HG02852 (cell line): ENCODE data around the gene PIK3CA.
"Not testable (repeated sequence)": the region's sequence is repeated elsewhere in the genome, so short reads cannot be mapped to it uniquely, and the experiment has no call there.

ENCODE experiments used
- ATAC-seq: cut with Tn5 transposase; IDR thresholded peaks from one replicate; pipeline ENCODE4 v1.9.1; 2021; ENCODE audit warnings: mild to moderate bottlenecking, moderate library complexity; ENCODE audit not compliant: unreplicated experiment

Gene PIK3CA

DNA sequence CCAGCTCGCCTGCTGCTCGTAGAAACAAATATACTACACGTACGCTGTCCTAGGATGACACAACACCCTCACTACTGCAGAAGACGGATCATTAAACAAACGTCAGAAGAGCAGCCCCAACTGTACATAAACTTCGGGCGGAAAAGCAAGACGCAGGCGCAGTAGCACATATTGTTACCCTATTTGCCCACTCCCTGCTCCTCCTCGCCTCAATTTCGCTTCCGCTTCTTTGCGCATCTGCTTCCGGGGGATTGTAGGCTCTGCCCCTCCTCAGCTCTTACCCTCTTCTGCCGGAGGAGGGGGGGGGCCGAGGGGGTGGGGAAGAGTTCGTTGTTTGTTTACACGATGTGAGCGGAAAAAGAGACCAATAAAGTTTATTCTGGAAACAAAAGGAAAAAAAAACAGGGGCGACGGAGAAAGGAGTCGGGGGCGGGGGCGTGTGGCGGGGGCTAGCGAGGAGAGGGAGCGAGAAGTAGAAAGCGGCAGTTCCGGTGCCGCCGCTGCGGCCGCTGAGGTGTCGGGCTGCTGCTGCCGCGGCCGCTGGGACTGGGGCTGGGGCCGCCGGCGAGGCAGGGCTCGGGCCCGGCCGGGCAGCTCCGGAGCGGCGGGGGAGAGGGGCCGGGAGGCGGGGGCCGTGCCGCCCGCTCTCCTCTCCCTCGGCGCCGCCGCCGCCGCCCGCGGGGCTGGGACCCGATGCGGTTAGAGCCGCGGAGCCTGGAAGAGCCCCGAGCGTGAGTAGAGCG, at the start of gene PIK3CA:
PIK3CA (plus strand) TSS at position 485 of the 743 bp plus-strand sequence. CDS start 50,469 bp downstream, outside the sequence.
- ATAC-seq = peak; percentile 73

DNA sequence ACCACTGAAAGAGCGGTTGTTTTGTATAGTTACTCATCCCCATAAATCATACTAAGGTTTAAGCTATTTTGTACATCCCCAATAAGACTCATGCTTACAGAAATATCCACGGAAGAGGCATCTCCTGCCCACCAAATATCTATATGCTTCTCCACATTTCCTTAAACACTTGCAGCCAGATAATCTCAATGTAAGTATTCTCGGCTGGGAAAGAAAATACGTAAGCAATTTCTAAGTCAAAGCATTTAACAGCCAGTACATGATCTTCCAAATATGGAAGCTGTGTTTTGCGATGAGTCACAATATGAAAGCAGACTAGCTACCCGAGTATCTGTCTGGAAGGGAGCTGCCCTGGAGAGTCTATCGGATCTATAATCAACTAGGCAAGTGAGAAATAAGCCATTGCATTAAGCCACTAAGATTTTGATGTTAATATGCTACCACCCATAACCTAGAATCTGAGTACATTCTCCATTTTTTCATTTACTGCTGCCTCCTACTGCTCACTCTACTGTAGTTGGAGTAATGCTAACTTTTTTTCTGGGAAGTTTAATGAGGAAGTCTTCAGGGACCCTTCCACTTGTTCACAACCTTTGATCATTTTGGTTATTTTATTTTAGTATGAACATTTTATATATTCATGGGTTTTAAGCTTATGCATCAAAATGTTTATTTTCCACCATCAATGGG, 49.6 kb upstream of the PIK3CA start:
- ATAC-seq = no peak

DNA sequence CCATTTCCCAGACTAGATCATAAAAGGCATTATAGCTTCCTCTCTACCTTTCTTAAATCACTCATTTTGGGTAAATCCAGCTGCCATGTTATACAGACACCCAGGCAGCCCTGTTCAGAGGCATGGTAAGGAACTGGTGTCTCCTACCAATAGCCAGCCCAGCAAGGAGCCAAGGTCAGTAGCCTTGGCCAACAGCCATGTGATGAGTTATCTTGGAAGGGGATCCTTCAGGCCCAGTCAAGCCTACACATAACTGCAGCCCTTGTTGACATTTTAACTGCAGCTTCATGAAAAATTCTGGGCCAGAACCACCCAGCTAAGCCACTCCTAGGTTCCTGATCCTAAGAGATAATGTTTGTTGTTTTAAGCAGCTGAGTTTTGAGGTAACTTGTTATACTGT, 47.5 kb upstream of the PIK3CA start:
- no peak for ATAC-seq

DNA sequence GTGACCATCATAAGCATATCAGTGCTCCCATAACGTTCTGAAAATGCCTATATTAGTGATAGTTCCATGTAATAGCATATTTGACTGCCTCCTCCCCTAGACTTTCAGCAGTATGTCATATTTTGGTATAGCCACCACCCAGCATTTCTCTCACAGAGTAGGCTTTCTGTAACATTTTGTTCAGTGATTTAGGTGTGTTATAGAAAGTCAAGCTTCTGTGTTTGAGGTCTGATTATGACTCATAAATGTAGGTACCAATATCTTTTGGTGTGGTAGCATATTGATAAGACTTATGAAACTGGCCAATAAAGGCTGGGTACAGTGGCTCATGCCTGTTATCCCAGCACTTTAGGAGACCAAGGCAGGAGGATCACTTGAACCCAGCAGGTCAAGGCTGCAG, 42.3 kb upstream of the PIK3CA start:
- no peak for ATAC-seq

DNA sequence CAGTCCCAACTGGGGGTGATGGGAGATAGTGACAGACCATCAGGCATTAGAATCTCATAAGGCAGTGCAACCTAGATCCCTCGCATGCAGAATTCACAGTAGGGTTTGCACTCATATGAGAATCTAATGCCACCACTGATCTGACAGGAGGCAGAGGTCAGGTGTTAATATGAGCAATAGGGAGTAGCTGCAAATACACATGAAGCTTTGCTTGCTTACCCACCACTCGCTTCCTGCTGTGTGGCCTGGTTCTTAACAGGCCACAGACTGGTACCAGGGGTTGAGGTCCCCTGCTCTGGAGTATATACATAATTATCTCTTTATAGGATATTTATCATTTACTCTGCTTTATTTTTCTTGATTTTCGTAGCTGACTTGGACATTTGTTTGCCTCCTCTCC, 40.5 kb upstream of the PIK3CA start:
- ATAC-seq = no peak

DNA sequence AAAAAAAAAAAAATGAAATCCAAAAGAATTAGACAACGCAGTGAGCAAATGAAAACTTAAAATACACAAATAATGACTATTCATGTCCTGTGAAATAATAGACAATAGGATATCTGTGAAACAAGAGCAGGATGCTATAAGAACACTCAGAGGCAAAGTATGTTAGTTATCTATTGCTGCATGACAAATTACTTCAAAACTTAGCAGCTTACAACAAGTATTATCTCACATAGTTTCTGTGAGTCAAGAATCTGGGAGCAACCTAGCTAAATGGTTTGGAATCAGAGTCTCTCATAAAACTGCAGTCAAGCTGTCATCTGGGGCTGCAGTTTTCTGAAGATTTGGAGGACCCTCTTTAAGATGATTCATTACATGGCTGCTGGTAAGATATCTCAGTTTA, 40.1 kb upstream of the PIK3CA start:
- no peak for ATAC-seq

DNA sequence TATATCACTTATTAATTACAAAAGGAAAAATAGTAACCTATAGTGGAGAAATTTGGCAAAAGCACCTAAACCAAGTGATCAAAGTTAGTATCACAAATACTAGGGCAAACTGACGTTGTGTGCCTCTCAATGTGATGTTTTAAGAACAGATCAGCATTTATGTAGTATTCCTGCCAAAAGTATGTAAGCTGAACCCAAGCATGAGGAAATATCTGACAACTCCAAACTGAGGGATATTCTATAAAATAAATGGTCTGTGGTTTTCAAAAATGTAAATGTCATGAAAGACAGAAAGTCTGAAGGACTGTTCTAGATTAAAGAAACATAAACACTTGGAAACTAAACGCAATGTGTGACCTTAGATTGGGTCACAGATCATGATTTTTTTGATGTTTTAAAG, 34.3 kb upstream of the PIK3CA start:
- ATAC-seq = no peak

DNA sequence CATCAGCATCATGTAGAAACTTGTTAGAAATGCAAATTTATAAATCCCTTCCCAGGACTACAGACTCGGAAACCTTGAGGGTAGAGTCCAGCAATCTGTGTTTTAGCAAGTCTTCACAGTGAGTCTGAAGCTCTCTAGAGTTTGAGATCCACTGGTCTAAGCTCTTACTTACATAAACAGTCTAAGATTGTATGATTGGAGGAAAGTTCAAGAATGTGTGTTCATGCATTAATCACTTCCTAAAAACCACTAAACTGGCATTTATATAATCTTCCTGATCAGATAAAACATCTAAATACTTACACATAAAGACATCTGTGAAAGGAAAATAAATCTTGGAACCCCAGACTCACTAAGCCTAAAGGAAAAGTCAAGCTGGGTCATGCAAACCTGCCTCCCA, 32.7 kb upstream of the PIK3CA start:
- not testable (repeated sequence) for ATAC-seq

DNA sequence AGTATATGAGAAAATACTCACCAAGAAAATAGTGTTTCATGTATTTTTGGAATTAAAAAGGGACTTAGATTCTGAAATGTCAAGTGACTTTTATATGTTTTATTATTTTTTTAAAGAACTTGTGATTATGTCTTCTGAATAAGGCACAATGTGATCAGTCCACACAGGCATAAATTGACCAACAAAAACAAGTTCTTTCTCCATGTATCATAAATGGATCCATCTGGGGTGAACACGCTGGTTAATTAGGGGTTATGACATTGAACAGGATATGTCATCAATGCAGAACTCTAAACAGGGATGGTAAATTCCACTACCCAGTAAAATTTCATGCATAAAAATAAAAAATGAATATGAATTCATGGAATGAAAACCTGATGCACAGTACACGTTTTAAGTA, 31.3 kb upstream of the PIK3CA start:
- ATAC-seq = no peak

DNA sequence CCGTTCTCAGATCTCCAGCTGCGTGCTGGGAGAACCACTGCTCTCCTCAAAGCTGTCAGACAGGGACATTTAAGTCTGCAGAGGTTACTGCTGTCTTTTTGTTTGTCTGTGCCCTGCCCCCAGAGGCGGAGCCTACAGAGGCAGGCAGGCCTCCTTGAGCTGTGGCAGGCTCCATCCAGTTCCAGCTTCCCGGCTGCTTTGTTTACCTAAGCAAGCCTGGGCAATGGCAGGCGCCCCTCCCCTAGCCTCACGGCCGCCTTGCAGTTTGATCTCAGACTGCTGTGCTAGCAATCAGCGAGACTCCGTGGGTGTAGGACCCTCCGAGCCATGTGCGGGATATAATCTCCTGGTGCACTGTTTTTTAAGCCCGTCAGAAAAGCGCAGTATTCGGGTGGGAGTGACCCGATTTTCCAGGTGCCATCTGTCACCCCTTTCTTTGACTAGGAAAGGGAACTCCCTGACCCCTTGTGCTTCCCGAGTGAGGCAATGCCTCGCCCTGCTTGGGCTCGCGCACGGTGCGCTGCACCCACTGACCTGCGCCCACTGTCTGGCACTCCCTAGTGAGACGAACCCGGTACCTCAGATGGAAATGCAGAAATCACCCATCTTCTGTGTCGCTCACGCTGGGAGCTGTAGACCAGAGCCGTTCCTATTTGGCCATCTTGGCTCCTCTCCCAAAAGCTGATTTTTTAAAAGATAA, 15.8 kb upstream of the PIK3CA start:
- ATAC-seq = not testable (repeated sequence)

DNA sequence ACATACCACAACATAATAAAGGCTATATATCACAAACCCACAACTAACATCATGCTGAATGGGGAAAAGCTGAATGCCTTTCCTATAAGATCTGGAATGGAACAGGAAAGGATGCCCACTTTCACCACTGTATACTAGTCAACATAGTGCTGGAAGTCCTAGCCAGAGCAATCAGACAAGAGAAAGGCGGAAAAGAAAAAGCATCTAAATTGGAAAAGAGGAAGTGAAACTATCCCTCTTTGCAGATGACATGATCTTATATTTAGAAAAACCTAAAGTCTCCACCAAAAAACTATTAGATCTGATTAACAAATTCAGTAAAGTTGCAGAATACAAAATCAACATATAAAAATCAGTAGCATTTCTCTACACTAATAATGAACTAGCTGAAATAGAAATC, 14.6 kb upstream of the PIK3CA start:
- ATAC-seq = no peak

DNA sequence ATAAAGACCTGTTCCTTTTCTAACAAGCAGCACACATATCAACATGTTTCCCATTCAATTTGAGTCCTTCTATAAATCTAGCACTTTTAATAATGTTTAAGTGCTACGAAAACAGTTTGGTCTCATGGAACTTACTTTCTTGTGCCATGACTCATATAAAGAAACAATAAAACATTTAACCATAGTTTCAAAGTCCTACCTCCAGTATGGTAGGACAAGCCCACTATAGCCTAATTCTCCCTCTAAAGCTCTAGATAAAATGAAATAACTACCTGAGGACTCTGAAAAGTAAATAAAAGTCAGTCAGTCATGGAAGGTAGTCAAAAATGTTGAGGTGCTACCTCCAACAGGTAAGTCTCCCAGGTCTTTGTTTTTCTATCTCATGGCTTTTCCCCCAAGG, 12.0 kb upstream of the PIK3CA start:
- ATAC-seq = no peak

DNA sequence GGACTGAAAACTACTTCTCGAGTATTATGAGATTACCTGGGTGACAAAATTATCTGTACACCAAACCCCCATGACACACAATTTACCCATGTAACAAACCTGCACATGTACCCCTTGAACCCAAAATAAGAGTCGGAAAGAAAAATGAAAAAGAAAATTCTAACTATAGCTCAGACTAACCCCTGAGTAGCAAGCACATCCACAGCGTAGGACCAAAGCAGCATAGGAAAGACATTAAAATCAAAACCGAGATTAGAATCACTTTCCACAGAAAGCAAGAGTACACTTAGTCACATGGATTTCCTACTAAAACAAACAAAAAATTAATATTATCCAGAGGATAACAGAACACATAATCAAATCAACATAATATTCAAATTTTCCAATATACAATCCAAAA, 6.3 kb upstream of the PIK3CA start:
- no peak for ATAC-seq

DNA sequence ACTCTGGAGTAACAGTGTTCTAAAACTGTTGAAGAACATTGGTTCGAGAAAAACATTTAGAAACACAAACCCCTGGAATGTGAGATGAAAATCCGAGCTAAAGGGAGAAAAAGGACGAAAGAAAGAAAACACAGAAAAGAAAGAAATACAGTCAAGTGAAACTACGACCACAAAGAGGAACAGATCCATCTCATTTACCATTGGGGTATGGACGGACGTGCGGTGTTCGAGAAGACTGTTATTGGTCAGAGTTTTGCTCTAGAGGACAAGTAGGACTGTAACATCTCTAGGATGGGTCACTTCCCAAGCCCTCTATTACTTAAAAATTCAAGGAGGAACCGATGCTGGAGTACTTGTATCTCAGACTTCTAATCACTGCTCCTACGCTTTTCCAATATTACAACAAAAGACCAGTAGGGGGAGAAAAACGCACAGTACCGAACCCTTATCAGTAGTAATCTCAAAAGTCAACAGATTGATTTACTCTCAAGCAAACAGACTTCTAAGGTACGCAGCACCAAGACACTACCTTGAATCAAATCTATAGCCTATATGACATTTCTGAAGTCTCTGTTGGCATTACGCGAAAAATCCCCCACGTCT, 1.1 kb upstream of the PIK3CA start:
- ATAC-seq = peak; percentile 20

DNA sequence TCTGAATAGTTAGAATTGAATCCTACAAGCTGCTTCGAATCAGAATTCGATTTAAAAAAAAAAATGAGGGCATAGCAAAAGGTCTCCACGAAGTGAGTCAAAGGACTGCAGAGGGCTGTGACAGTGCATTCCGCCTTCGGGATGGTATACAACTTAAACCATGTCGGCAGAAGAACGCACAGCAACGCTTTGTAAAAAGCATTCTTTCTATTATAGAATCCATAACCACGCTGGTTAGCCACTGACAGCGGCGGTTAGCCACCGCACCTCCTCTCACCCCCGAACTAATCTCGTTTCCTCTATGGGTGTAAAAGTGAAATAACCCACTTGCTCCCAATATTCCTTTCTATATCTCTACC, 664 bp upstream of the PIK3CA start:
- peak; percentile 35 for ATAC-seq

DNA sequence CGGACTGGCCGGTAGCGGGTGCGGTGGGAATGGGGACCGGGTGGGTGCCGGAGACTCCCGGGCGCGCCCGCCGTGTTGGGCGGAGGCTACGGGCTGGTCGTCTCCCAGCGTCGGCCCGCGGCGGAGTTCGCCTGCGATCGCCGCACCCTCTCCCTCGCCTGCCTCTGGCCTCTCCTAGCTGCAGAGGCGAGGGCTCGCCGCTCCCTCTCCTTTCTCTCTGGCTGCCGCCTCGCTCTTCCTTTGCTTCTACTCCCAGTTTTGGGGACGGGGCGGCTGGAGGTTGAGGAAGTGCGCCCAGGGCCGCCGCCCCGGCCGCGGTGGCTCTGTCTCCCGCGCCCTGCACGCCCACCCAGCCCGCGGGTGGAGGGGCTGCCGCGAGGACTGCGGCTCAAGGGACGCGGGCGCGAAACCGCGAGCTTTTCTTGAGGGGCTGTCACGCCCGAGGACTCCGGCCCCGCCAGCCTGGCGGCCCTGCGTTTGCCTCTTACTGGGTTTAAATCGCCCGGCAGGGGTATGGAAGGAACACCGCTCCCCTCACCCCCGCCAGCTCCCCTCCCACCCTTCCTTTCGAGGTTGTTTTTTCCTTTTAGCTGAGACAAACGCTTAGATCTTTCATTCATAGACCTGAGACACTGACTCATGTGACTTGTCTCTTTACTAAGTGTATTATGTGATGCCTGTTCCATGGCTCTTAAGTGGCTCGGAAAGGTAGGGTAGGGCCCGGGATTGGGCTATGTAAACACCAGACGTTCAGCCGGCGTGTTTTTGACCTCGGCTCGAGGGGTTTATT, 654 bp downstream of the PIK3CA start:
- ATAC-seq = peak; percentile 10

DNA sequence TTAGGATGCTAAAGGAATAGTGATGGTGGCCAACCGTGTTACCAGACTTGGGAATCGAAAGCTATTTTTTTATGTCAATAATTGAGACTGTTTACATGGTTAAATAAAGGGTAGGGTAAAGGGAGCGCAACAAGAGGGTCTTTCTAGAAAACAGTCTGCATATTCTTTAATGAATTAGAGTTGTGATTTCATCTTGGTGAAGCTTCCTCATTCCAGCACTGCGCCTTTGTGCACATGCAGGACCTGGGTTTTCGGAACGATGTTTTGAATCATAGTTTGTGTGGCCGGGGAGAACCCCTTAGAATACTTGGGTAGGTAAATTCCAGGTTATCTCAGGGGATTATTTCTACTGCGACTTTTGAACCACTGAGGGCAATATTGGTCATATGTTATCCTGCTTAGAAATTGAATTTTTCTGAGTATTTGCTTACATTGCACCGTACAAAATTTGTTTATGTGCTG, 1.3 kb downstream of the PIK3CA start:
- ATAC-seq = peak; percentile 26

DNA sequence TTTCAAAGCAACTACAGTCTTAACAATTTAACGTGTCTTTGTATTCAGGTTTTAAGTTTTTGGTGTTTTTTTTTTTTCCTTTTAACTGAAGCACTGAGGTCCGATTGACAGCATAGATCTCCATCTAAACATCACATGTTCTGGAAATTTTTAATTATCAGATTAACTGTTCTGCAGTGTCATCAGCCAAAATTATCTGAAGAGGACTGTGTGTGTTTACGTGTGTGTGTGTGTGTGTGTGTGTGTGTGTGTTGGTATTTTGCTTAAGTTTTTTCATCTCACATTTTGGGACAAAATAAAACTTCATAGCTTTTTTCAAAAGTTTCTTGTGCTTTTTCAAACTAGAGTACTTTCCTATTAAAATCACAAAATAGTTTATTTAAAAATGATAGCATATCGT, 1.8 kb downstream of the PIK3CA start:
- no peak for ATAC-seq

DNA sequence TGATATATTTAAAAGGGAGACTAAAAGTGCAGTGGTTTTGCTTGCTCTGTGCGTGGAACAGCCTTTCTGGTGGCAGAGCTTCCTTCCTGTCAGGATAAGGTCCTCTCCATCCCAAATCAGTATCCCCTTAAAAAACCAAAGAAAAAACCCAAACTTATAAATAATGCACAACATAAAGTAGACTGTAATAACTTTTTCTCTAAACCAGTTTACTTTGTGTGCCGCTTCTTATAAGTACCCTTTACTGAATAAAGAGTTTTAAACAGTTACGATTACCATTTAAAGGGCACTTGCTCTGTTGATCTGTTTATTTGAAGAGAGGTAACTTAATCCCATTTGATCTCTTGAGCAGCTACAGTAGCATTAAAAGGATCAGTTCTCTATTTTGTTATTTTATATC, 2.5 kb downstream of the PIK3CA start:
- ATAC-seq = no peak

DNA sequence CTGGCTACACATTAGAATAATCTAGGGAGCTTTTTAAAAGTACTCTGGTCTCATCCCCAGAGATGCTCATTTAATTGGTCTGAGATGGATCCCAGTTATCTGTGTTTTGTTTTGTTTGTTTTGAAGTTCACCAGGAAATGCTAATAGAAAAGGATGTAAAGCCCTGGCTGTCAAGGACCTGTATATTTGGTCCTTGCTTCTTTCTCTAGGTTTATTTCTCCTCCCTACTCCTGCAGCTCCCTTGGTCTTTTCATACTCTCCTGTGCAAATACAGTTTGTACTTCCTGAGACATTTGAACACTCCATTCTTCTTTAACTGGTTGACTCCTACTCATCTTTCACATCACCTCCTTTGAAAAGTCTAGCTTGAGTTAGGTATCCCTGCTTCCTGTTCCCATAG, 3.3 kb downstream of the PIK3CA start:
- ATAC-seq = no peak

DNA sequence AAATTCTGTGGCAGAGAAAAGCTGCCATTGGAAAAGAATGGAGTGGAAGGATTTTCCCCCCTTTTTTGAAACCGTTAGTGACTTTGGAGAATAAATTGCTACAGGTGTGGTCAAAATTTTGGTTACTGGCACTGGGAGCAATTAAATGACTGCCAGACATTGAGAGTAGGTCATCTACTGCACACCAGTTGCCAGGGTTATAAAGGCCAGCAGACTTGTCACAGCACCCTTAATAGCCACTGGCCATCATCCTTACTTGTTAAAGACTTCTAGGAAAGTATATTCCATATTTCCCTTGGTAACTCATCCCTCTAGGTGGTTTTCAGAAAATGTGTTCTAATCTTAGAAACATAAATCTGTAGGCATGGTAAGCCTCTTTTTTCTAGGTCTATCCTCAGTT, 8.0 kb downstream of the PIK3CA start:
- no peak for ATAC-seq
